ENCODE data around the gene EXT2. TPM values are rescaled to one million over a fixed set of nuclear protein-coding genes. Genes with fewer than 3 reads are reported as not detected.

Gene EXT2
- polyA plus RNA-seq, 5 donors = 72.8 to 79.9 (median 75.4) TPM

- no peak for DNase-seq
These were observed 12.8 kb upstream of the EXT2 start for GRCh38 chr11:44082645-44083044.

DNA sequence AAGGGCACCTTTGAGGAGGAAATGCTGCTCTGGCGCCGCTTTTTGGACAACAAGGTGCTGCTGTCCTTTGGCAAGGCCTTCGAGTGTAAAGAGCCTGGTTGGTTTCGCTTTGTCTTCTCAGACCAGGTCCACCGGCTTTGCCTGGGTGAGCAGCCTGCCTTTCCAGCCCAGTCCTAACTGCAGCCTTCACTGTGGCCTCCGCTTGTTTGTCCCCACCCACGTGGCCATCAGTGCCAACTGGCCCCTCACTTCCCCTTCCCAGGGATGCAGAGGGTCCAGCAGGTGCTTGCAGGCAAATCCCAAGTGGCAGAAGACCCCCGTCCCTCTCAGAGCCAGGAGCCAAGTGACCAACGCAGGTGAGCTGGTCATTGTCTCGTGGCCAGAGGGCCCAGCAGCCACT lies 12.0 kb upstream of the EXT2 start:
- DNase-seq = no peak

- no peak for DNase-seq
These were observed 11.6 kb upstream of the EXT2 start for GRCh38 chr11:44083906-44084305.

GRCh38 chr11:44085330-44085729 lies 10.1 kb upstream of the EXT2 start:
- DNase-seq = no peak

DNA sequence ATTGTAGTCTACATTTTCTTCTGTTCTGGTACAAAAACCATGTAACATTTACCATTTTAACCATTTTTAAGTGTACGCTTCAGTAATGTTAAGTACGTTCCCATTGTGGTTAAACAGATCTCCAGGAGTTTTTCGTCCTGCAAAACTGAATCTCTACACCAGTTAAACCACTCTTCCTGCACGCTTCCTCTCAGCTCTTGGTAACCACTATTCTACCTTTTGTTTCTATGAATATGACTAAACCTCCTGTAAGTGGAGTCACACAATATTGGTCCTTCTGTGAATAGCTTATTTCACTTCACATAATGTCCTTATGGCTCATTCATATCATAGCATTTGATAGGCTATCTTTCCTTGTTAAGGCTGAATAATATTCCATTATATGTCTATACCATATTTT lies 7.1 kb upstream of the EXT2 start:
- DNase-seq = no peak

DNA sequence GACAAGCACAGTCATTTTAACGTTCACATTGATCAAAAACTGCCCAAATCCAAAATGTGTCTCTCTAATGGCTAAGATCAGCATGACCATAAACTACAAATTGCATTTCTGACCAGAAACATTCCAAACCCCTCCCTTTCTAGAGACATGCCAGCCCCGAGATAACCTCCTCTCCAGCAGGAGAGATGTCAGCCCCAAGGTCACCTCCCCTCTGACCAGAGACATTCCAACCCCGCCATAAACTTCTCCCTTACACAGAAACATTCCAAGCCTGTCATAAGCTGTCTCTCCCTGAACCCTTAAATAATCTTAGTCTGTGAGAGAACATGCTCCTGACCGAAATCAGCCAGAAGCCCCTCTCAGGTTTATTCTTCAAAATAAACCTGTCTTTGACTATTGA lies 6.6 kb upstream of the EXT2 start:
- DNase-seq = no peak

DNA sequence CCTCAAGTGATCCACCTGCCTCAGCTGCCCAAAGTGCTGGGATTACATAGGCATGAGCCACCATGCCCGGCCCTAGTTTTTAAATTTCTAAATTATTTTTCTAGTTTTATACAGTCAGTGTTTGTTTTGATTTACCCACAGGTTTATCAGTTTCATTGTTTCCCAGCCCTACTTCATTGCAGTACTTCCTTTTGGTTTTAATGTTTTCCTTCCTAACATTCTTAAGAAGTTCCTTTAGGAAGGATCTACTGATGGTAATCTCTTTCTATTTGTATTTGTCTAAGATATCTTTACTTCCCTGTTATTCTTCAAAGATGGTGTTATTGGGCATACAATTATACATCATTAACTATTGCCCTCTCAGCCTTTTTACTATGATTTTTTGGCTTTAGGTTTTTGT lies 4.9 kb upstream of the EXT2 start:
- no peak for DNase-seq

- peak; percentile 49 to 70 for DNase-seq
These were observed 1.1 kb upstream of the EXT2 start for GRCh38 chr11:44094260-44094868.

DNA sequence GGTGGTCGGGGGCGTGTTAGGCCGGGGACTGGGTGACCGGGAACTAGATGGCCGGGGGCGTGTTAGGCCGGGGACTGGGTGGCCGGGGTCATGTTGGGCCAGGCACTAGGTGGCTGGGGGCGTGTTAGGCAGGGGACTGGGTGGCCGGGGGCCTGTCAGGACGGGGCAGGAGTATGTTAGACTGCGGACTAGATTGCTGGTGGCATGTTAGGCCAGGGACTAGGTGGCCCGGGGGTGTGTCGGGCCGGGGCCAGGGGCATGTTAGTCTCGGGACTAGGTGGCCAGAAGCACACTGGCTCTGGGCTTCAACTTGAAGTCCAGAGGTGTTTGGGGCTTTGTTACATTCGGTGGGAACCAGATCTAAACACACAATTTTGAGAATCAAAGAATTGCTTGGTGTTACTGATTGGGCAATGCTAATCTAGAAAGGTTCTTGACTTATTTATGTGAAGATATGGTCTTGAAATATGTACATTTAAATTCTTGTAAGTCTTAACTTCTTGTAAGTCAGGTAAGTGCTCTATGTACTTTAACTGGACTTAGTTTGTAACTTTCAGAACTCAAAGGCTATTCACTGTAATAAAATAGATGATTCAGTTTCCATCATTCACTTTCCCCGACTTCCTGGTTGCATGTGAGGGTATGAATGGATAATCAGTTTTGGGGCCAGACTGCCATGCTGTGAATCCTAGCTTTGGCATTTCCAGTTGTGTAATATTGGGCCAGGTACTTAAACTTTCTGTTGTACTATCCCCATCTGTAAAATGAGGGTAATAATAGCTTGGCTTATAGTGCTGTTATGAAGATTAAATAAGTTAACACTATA lies 1.1 kb downstream of the EXT2 start:
- DNase-seq = no peak

DNA sequence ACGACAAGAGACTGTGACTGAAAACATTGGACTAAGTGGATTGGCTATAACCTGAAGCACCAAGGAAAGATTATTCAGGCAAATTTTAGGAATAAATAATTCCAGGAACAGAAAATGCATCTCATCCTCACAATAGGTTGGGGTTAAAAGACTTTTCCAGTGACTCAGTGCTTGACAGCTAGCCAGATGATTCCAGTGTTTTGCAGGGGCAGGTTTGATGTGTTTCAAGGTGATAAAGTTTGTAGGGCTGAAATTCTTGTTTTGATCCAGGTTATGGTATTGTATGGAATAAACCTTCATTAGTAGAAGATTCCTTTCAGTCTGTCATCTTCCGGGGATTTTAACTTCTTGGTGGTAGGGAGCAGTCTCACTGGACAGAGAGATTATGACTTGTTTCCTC lies 2.3 kb downstream of the EXT2 start:
- DNase-seq = no peak

DNA sequence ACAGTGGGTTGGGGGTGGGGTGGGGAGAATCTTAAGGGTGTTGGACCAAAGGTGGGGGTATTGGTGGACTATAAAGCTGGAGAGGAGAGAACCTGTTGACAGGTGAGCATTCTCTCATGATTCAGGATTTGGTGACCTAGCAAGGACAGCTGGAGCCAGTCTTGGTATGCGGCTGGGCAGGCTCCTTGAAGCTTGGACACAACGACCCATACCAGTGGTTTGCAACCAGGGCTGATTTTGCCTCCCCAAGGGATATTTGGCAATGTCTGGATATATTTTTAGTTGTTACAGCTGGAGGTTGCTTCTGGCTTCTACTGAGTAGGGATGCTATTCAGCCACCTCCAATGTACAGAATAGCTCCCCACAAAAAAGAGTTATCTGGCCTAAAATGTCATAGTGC lies 5.6 kb downstream of the EXT2 start:
- no peak for DNase-seq

DNA sequence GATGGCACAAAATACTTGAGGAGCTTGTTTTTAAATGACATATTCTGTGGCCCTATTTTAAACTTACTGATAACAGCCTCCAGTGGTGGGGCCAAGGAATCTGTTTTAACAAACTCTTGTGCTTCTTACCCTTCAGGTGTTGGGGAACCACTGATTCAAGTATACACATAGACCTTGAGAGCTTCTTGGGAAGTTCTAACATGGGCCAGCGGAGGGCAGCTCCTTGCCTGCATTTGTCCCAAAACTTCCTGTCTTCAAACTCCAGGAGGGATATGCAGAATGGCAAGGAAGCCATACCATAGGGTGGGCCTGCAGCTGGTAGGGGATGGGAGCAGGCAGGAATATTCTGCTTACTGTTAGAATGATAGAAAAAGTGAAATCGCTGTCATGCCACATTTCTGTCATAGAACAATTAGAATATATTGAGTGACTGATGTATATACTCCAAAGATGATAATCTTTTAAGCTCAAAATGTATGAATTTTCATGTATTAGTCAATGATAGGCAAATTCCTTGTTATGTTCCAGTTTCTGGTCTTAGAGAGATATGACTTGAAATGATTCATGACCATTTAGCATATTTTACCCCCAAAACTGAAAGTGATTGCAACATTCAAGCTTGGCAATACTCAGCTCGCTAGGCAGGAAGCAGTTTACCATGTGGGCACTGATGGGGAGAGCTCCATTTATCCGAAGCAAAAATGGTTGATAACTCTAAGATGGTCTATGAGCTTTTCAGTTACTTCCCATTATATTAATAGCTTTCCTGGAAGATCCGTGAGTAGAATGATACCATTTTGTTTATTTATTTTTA lies 9.2 kb downstream of the EXT2 start:
- DNase-seq = no peak

GRCh38 chr11:44108260-44108659 lies 12.8 kb downstream of the EXT2 start:
- DNase-seq = no peak

DNA sequence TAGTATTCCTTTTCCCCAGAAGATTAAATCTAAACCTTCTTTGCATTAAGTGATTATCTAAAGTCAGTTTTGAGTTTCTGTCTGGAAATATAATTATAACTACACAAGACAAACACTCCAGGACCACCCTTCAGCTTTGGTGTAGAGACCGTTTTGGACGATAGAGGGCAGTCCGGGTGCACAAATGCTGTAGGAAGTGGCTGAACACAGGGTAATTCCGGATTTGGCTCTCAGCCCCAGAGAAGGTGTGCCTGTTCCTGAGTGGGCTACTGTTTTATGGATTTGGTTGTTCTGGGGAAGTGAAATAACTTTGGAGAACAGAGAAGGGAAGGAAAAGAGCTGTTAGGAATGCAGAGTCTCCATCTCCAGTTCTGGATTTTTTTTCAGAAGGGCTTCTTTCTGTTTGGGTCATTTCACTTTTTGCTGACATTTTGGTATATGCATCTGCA lies 14.8 kb downstream of the EXT2 start:
- peak; percentile 15 to 32 for DNase-seq

GRCh38 chr11:44112091-44112821 lies 16.8 kb downstream of the EXT2 start:
- DNase-seq = no peak

- DNase-seq = no peak
These were observed 17.5 kb downstream of the EXT2 start for GRCh38 chr11:44113018-44113417.

GRCh38 chr11:44113572-44113971 lies 18.1 kb downstream of the EXT2 start:
- no peak for DNase-seq

- no peak for DNase-seq
These were observed 20.9 kb downstream of the EXT2 start for GRCh38 chr11:44116234-44116830.

- no peak for DNase-seq
These were observed 24.7 kb downstream of the EXT2 start for GRCh38 chr11:44120169-44120568.

DNA sequence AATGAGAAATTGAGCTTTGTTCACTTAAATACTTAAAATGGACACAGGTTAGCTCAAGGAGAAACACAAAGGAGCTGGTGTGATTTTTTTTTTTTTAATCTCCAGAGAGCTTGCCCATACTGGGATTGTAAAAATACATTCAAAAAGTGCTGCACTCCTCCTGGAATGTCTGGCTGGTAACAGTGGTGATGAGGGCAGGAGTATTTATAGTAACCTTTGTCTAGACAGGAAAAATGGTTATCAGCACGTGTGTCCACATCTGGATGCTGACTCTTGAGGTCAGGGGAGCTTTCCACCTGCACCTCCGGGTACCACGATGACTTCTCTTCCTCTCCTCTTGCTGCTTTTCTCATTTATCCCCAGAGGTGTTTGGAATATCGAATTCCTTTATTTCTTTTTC lies 30.1 kb downstream of the EXT2 start:
- DNase-seq = no peak

DNA sequence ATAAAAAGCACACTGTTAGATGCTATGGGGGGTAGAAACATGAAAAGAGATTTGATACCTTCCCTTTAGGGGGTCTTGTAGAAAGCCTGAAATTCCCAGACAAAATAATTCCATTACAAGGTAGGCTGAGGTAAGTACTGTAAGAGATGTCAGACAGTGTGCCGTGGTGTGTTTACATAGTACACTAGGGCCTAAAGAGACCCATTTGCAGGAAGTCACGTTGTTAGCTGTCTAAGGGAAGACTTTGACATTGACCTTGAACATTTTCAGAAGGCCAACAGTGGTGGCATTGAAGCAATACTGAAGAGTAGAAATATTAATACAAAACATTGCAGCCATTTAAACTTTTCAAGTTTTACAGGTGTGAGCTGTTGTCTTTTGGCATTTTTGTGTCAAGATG lies 30.8 kb downstream of the EXT2 start:
- no peak for DNase-seq

DNA sequence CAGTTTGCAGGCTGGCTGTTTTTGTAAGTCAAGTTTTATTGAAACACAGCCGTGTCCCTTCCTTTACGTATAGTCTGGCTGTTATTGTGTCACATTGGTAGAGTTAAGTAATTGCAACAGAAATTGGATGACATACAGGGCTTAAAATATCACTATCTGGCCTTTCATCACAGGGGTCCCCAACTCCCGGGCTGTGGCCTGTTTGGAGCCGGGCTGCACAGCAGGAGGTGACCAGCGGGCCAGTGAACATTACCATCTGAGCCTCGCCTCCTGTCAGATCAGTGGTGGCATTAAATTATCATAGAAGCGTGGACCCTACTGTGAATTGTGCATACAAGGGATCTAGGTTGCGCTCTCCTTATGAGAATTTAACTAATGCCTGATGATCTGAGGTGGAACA lies 31.7 kb downstream of the EXT2 start:
- no peak for DNase-seq

All from right lung (tissue), 5 donors.